IMR-90 (cell line): Measurements from ENCODE around the gene ATG3.

ENCODE experiments used
- CEBPB ChIP-seq: IDR thresholded peaks from 2 replicates; pipeline ENCODE4 v1.6.1; 2012; ENCODE audit warnings: low read depth, low read length, improper control_type of control experiment
- CTCF ChIP-seq: conservative IDR thresholded peaks from 2 replicates; pipeline ENCODE4 v1.5.1; 2012; ENCODE audit warnings: mild to moderate bottlenecking, low read depth, low read length, improper control_type of control experiment
- ELK1 ChIP-seq: fragments of 150-350 bp; IDR thresholded peaks from 2 replicates; pipeline ENCODE4 v1.6.1; 2016; ENCODE audit warnings: low read depth, mild to moderate bottlenecking, low read length, moderate library complexity, borderline replicate concordance
- FOS ChIP-seq: fragments of 150-350 bp; IDR thresholded peaks from 2 replicates; pipeline ENCODE4 v1.6.1; 2016; ENCODE audit warnings: low read depth, low read length
- MXI1 ChIP-seq: IDR thresholded peaks from 2 replicates; pipeline ENCODE4 v1.6.1; 2012; ENCODE audit warnings: low read depth, mild to moderate bottlenecking, low read length, moderate library complexity, borderline replicate concordance
- POLR2A ChIP-seq: IDR thresholded peaks from 2 replicates; pipeline ENCODE4 v1.6.1; 2012; ENCODE audit warnings: mild to moderate bottlenecking, low read depth, low read length
- RAD21 ChIP-seq: IDR thresholded peaks from 2 replicates; pipeline ENCODE4 v1.6.1; 2012; ENCODE audit warnings: low read length, improper control_type of control experiment
- RCOR1 ChIP-seq: IDR thresholded peaks from 2 replicates; pipeline ENCODE4 v1.6.1; 2012; ENCODE audit warnings: mild to moderate bottlenecking, low read length, improper control_type of control experiment; ENCODE audit not compliant: insufficient replicate concordance
- RFX5 ChIP-seq: IDR thresholded peaks from 2 replicates; pipeline ENCODE4 v1.8.0; 2012; ENCODE audit warnings: low read depth, mild to moderate bottlenecking, low read length, moderate library complexity
- SMC3 ChIP-seq: fragments of 150-350 bp; IDR thresholded peaks from 2 replicates; pipeline ENCODE4 v1.6.1; 2016; ENCODE audit warnings: low read depth, mild to moderate bottlenecking, antibody characterized with exemption, low read length, moderate library complexity

- TF ChIP-seq CTCF, result no peak
- TF ChIP-seq RAD21, result no peak
- TF ChIP-seq POLR2A, result no peak
- no peak for TF ChIP-seq FOS
- no peak for TF ChIP-seq RFX5
- no peak for TF ChIP-seq CEBPB
- no peak for TF ChIP-seq SMC3
- no peak for TF ChIP-seq MXI1
- TF ChIP-seq ELK1, result no peak
- TF ChIP-seq RCOR1, result no peak
Measured at GRCh38 chr3:112597945-112598344, 36.2 kb upstream of the ATG3 start.
